Mucosa of rectum (tissue), 2 donors: ENCODE data around the gene CATSPERD.

ENCODE experiments used
- H3K27ac ChIP-seq, 2 donors: one replicate each; pipeline ENCODE4 v1.7.0; 2013; ENCODE audit warnings: inconsistent platforms in 2 of 2, low read depth in 2 of 2, low read length in 2 of 2
- H3K27me3 ChIP-seq, 2 donors: one replicate each; pipeline ENCODE4 v1.7.0; 2013; ENCODE audit warnings: low read length in 2 of 2; ENCODE audit not compliant: control insufficient read depth in 2 of 2, insufficient read depth in 2 of 2
- H3K36me3 ChIP-seq, 2 donors: one replicate each; pipeline ENCODE4 v1.7.0; 2013; ENCODE audit warnings: low read length in 2 of 2; ENCODE audit not compliant: control insufficient read depth in 2 of 2, insufficient read depth in 2 of 2
- H3K4me1 ChIP-seq, 2 donors: one replicate each; pipeline ENCODE4 v1.7.0; 2013; ENCODE audit warnings: low read length in 2 of 2, mild to moderate bottlenecking in 1 of 2; ENCODE audit not compliant: control insufficient read depth in 2 of 2, insufficient read depth in 2 of 2
- H3K4me3 ChIP-seq, 2 donors: one replicate each; pipeline ENCODE4 v1.7.0; 2013; ENCODE audit warnings: low read length in 2 of 2
- H3K9ac ChIP-seq, 2 donors: one replicate each; pipeline ENCODE4 v1.7.0; 2013; ENCODE audit warnings: low read length in 2 of 2, low read depth in 1 of 2, mild to moderate bottlenecking in 1 of 2
- H3K9me3 ChIP-seq, 2 donors: one replicate each; pipeline ENCODE4 v1.7.0; 2013; ENCODE audit warnings: low read length in 2 of 2; ENCODE audit not compliant: control insufficient read depth in 2 of 2
- donor health status: healthy.
- donor health status: Normal muscosa, but diverticular disease.

Gene CATSPERD

DNA sequence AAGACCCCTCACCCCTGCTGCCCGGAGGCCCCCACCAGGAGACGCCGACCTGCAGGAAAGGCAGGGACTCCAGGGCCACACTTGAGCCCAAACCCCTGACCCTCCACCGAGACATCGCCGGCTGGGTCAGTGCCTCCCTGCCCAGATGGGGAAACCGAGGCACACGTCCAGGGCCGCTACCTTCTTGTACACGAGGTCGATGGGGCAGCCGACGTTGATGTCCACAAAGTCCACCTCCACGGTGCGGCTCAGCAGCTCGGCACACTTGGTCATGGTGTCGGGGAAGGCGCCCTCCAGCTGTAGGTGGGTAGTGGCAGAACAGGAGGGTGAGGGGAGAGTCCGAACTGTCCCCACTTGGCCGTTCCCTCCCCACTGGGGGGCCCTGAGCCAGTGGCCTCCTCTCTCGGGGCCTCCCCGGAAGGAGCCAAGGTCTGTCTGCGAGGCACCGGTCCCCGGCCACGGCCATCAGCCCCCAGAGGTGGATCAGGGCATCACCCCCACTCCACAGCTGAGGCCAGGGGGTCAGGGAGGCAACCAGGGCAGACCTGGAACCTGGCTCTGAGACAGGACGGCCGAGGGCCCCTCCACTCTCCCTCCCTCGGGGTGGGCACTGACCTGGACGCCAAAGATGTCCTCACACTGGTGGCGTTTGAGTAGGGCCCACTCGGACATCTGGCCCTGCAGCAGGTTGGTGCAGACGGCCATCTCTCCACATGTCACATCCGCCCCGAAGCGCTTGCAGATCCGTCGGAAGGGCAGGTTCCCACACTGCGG lies 67.2 kb downstream of the CATSPERD start:
- H3K4me1 ChIP-seq = peaks cover 4 to 7% of the 10 kb centered on the region in 2 donors
- H3K9me3 ChIP-seq = no peaks in the 10 kb centered on the region
- no peak overlapping the region for H3K27ac ChIP-seq
- H3K36me3 ChIP-seq = peaks cover 40 to 50% of the 10 kb centered on the region in 2 donors
- no peak overlapping the region for H3K9ac ChIP-seq
- no peak overlapping the region for H3K4me3 ChIP-seq
- no peaks in the 10 kb centered on the region for H3K27me3 ChIP-seq

DNA sequence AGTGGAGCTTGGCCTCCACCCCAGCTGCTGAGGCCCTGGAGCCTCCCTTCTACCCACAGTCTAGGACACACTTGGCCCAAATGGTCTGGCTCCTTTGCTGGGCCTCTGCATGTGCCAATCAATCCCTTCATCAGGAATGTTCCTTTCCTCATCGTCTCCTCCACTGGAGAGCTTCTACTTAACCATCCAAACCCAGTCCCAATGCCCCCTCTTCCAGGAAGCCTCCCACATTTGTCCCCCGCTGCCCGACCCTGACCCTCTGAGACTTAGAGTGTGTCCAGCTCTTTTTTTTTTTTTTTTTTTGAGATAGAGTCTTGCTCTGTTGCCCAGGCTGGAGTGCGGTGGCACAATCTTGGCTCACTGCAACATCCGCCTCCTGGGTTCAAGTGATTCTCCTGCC lies 68.0 kb downstream of the CATSPERD start:
- no peaks in the 10 kb centered on the region for H3K9me3 ChIP-seq
- H3K27ac ChIP-seq = no peak overlapping the region
- no peak overlapping the region for H3K9ac ChIP-seq
- H3K4me1 ChIP-seq = peaks cover 4 to 7% of the 10 kb centered on the region in 2 donors
- no peaks in the 10 kb centered on the region for H3K27me3 ChIP-seq
- H3K4me3 ChIP-seq = no peak overlapping the region
- H3K36me3 ChIP-seq = peaks cover 40 to 50% of the 10 kb centered on the region in 2 donors

DNA sequence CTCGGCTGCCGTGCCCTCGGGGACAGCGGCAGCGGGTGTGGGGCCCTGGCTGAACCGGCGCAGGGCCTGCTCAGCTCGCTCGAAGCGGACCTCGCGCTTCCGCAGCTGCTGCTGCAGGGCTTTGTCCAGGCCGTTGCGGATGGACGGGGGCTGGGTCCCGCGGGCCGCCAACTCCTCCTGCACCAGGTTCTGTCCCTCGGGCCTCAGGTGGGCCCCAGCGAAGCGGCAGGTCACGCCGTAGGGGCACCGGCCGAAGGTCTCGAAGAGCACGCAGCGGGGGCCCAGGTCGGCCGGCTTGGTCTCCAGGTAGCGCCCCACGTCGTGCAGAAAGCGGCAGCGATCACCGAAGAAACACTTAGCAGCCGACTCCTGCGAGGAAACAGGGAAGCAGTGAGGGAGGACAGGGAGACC lies 68.9 kb downstream of the CATSPERD start:
- Histone ChIP-seq H3K36me3 (peaks cover 36 to 50% of the 10 kb centered on the region in 2 donors), H3K27ac (no peak overlapping the region)

DNA sequence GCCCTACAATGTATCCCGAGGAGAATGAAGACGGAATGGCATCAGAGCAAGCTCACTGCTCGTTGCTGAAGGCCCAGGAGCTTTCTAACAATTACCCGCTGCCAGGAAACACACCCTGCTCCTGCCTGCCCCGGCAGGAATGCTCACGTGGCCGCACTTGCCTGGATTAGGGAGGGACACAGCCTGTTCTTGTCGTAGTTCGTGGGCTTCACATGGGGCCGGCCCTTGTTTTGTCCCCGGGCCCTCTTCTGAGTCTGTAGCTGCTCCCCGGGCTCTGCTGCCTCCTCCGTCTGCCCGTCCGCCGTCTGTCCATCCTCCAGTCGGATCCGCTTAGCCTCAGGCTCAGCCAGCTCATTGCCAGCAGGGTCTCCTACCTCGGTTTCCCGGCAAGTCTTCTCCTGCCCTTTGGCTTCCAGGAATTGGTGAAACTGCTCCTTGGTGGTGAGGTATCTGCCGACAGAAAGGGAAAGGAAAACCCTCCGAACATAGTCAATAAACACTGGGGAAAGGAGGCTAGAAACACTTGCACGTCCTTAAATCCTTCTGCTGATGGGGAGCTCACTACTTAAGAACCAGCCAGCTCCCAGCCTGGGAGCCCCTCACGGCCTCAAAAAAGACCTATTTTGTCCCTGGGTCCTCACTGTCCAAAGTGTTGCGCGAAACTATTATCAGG lies 69.6 kb downstream of the CATSPERD start:
- Histone ChIP-seq H3K4me1 (peaks cover 4 to 7% of the 10 kb centered on the region in 2 donors), H3K4me3 (peak overlapping the region; percentile 90 to 97), H3K9ac (peak overlapping the region; percentile 38 to 94), H3K27ac (peak overlapping the region in 1 of 2 donors; percentile 97), H3K36me3 (peaks cover 35 to 46% of the 10 kb centered on the region in 2 donors), H3K9me3 (no peaks in the 10 kb centered on the region), H3K27me3 (no peaks in the 10 kb centered on the region)

More for the DNA sequence above, 68.9 kb downstream of the CATSPERD start:
- Histone ChIP-seq H3K4me1 (peaks cover 4 to 7% of the 10 kb centered on the region in 2 donors), H3K4me3 (no peak overlapping the region), H3K27me3 (no peaks in the 10 kb centered on the region), H3K9ac (no peak overlapping the region), H3K9me3 (no peaks in the 10 kb centered on the region)

DNA sequence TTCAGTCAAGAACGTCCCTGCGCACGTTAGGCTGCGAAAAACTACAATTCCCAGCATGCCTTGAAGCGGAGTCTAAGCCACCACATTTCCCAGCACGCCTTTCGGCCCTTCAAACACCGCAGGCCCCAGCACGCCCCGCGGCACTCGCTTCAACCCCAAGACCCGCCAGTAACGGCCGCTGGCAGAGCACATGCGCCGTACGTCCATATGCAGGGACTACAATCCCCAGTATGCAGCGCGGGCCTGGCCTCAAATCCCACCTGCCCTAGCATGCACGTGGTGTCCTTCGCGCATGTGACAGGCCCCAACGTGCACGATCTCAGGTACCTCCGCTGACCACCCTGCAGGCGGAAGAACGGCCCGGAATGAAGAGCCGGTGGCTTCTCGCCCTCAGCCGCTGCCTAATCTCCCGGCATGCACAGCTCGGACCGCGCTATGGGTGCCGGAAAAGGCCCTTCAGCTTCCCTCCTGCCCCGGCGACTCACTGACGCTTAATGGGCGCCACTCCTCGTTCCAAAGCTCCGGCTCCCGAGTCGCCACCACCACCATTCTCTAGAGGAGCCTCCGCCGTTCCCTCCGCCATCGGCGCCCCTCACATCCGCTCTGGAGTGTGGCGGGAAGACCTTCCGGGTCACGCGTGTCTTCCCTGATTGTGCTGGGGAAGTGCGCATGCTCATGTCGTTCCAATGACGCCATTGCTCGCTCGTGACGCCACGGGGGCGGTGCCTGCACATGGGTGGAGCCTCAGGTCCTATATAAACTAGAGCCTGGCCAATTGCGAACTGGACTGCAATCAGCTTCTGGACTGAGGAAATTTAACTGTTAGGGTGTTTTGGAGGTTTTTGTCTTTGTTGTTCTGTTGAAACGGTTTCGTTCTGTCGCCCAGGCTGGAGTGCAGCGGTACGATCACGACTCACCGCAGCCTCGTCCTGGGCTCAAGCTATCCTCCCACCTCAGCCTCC lies 70.4 kb downstream of the CATSPERD start, which contains the start of gene DUS3L:
Gene DUS3L (minus strand): TSS at position 605 of the 962 bp plus-strand sequence. CDS start 22 bp downstream, at position 583.
- H3K27me3 ChIP-seq = no peaks in the 10 kb centered on the region
- H3K9ac ChIP-seq = peak within 1 kb of the TSS; percentile 94
- peaks cover 27 to 38% of the 10 kb centered on the region in 2 donors for H3K36me3 ChIP-seq
- no peaks in the 10 kb centered on the region for H3K9me3 ChIP-seq
- H3K4me1 ChIP-seq = peaks cover 4 to 7% of the 10 kb centered on the region in 2 donors
- peak within 1 kb of the TSS; percentile 90 to 97 for H3K4me3 ChIP-seq
- peak within 1 kb of the TSS; percentile 90 to 97 for H3K27ac ChIP-seq

DNA sequence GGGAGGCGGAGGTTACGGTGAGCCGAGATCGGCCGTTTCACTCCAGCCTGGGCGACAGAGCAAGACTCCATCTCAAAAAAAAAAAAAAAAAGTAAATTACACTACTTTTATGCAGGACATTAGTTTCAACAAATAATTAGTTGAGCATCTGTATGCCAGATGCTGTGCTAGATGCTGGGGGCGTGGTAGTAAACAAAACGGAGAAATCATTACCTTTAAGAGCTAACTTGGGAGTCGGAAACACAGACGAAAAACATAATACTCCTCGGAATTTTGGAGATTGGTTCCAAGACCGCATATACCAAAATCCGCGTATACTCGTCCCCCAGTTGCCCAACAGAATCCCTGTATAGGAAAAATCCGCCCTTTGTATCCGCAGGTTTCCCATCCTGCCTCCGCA lies 71.8 kb downstream of the CATSPERD start:
- Histone ChIP-seq H3K4me1 (peaks cover 4 to 7% of the 10 kb centered on the region in 2 donors), H3K9me3 (no peaks in the 10 kb centered on the region), H3K36me3 (peaks cover 14 to 25% of the 10 kb centered on the region in 2 donors)

DNA sequence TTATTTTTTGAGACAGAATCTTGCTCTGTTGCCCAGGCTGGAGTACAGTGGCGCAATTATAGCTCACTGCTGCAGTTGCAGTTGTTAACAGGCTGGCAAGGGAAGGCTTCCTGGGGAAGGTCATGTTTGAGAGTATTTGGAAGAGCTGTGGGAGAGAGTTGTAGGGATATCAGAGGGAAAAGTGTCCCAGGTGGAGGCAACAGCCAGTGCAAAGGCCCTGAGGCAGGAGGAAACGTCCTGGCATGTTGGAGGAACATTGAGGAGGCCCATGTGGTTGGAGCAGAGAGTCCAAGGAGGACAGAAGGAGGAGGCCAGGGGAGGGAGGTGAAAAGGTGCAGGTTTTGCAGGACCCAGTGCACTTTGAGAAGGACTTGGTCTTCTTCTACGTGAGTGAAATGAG lies 72.8 kb downstream of the CATSPERD start:
- Histone ChIP-seq H3K36me3 (peaks cover 10 to 15% of the 10 kb centered on the region in 2 donors), H3K9me3 (no peaks in the 10 kb centered on the region), H3K4me1 (peaks cover 4 to 7% of the 10 kb centered on the region in 2 donors), H3K27me3 (no peaks in the 10 kb centered on the region), H3K4me3 (no peak overlapping the region), H3K9ac (no peak overlapping the region), H3K27ac (no peak overlapping the region)

More for the DNA sequence above, 71.8 kb downstream of the CATSPERD start:
- H3K9ac ChIP-seq = no peak overlapping the region
- no peak overlapping the region for H3K4me3 ChIP-seq
- H3K27ac ChIP-seq = no peak overlapping the region
- H3K27me3 ChIP-seq = no peaks in the 10 kb centered on the region

DNA sequence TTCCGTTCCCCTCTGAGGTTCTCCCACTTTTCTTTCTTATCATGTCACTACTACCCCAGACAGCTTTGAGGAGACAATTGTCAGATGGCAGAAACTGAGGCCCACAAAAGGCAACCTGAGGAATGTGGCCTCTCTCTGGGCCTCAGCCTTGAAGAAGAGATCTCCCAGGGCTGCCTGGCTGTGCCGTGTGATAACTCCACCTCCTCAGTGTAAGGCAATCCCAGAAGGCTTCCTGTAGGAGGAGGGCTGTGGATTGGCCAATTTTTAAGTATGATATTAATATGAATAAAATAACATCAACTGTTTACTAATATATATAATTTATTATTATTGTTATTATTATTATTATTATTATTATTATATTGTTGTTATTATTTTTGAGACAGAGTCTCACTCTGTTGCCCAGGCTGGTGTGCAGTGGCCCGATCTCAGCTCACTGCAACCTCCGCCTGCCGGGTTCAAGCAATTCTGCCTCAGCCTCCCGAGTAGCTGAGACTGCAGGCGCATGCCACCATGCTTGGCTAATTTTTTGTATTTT lies 75.0 kb downstream of the CATSPERD start:
- Histone ChIP-seq H3K9ac (no peak overlapping the region), H3K9me3 (no peaks in the 10 kb centered on the region), H3K36me3 (no peaks in the 10 kb centered on the region), H3K4me1 (peaks cover 0 to under 1% of the 10 kb centered on the region in 2 donors), H3K4me3 (no peak overlapping the region), H3K27ac (no peak overlapping the region), H3K27me3 (peaks cover 0 to 3% of the 10 kb centered on the region in 2 donors)

DNA sequence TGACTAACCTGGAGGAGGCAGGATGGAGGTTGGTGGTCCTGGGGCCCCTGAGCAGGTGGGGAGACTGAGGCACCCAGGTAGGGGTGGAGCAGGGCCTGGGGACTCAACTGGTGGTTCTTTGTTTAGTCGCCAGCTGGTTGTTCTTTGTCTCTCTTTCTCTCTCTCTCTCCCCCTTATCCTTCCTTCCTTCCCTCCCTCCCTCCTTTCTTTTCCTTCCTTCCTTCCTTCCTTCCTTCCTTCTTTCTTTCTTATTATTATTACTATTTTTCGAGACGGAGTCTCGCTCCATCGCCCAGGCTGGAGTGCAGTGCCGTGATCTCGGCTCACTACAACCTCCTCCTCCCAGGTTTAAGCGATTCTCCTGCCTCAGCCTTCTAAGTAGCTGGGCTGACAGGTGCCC lies 77.8 kb downstream of the CATSPERD start:
- no peaks in the 10 kb centered on the region for H3K36me3 ChIP-seq
- H3K27me3 ChIP-seq = peaks cover under 1 to 3% of the 10 kb centered on the region in 2 donors
- no peaks in the 10 kb centered on the region for H3K9me3 ChIP-seq
- H3K27ac ChIP-seq = no peak overlapping the region
- H3K9ac ChIP-seq = no peak overlapping the region
- no peaks in the 10 kb centered on the region for H3K4me1 ChIP-seq
- no peak overlapping the region for H3K4me3 ChIP-seq
